ENCODE measurements around the gene GLCCI1. TPM values are rescaled to one million over a fixed set of nuclear protein-coding genes. Genes with fewer than 3 reads are reported as not detected.

Gene GLCCI1
- total RNA-seq, 2 donors from 2014 or later = 9.1 to 9.2 TPM

DNA sequence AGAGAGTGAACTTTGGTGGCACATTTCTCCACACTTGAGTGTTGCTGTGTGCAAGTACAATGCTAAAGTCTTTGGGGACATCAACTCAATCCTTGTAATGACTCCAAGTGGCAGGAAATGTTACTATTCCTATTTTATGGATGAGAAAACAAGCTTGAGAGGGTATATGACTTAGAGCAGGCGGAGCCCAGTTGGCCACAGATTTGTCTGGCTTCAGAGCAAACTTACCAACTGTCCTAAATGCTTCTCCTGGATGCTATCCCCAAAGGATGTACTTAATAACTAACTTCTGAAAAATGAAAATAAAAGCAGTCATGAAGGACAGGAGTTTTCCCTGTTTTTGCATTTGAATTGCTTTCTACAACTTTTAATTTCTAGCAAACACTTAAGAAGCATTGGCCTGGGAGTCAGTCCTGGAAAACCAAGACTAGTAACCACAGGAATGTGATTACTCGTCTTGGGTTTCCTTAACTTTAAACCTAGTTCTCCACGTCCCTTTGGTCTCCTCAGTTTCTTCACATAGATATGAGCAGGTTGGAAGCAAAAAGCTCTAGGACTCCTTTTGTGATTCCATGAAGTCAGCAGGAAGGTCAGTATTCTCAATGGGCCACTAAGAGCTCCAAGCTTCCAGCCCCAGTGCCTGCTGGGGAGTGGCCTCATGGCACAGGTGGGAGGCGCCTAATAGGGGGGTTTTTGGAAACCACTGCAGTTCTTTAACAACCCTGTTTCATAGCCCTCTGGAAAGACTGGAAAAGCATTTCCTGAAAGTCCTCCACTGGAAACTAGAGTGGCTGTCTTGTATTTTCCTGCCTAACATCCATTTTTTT is 140.8 kb downstream of the GLCCI1 start:
- H3K4me3 ChIP-seq = no peak overlapping the region
- WGBS = 63% methylated on average over 4 of the region's 4 CpGs
- TF ChIP-seq POLR2A (IDR thresholded peaks at IDR 0.05) (no peak), POLR2AphosphoS5 (IDR thresholded peaks at IDR 0.05) (no peak)
- TF ChIP-seq, protein P1, sequence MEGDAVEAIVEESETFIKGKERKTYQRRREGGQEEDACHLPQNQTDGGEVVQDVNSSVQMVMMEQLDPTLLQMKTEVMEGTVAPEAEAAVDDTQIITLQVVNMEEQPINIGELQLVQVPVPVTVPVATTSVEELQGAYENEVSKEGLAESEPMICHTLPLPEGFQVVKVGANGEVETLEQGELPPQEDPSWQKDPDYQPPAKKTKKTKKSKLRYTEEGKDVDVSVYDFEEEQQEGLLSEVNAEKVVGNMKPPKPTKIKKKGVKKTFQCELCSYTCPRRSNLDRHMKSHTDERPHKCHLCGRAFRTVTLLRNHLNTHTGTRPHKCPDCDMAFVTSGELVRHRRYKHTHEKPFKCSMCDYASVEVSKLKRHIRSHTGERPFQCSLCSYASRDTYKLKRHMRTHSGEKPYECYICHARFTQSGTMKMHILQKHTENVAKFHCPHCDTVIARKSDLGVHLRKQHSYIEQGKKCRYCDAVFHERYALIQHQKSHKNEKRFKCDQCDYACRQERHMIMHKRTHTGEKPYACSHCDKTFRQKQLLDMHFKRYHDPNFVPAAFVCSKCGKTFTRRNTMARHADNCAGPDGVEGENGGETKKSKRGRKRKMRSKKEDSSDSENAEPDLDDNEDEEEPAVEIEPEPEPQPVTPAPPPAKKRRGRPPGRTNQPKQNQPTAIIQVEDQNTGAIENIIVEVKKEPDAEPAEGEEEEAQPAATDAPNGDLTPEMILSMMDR (IDR thresholded peaks at IDR 0.05) = no peak
- H3K9me3 ChIP-seq = no peaks in the 10 kb centered on the region
- H3K36me3 ChIP-seq = no peaks in the 10 kb centered on the region
- H3K27ac ChIP-seq = no peak overlapping the region
- H3K27me3 ChIP-seq (replicated peaks; ENCODE audit: insufficient read depth) = no peaks in the 10 kb centered on the region
- DNase-seq (ENCODE audit: low spot score) = no peak
- no peaks in the 10 kb centered on the region for H3K4me1 ChIP-seq (replicated peaks)
- intact Hi-C loops (cut with DNase I) = no loop called here

DNA sequence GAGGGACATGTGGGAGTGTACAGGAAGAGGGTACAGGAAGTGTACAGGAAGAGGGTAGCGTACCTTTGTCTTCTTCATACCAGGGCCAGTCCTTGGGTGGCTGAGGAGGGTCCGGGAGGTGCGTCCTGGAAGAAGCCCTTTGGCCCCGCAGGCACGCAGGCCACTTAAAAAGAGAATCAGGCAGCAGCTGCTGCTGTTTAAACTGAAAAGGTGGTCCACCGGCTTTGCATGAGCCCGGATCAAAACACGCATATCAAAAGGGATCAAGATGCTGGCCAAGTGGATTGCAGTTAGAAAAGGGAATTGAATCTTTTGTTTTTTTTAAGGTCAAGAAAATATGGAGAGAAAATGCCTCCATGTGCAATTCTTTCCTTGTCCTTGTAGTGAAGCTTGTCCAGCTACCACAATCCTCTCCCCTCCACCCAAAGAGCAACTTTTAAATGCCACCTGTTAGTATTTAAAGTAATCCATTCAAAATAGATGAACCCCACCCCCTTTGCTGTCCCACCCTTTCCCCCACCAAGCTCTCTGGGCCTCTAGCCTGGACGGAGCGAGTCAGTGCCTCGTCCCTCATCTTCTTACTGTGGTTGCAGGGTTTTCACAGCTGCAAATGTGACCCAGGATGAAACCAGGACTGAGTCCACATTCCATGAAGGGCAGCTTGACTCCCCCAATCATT is 142.8 kb downstream of the GLCCI1 start:
- no peaks in the 10 kb centered on the region for H3K4me1 ChIP-seq (replicated peaks)
- TF ChIP-seq, protein P1 (IDR thresholded peaks at IDR 0.05) = no peak
- TF ChIP-seq POLR2AphosphoS5 (IDR thresholded peaks at IDR 0.05) = no peak
- TF ChIP-seq POLR2A (IDR thresholded peaks at IDR 0.05) = no peak
- 76% methylated on average over 11 of the region's 11 CpGs for WGBS

DNA sequence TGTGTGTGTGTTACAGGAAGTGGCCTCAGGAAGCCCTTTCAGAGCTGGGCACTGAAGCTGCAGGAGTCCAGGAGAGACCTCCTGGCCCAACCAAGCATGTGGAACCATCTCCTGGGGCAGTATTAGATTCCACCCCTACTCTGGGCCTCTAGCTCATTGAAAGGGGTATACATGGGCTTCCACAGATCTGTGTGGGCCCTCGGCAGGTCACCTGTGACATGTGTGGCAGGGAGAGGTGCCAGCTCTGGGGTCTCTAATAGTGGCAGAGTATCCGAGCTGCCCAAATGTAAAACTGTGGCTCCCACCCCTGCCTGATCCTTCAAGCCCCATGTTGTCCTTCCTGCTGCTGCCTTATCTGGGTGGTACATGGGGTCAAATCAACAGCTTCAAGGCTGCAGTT is 144.1 kb downstream of the GLCCI1 start:
- WGBS = 94% methylated on average over 2 of the region's 2 CpGs
- no peak for DNase-seq (ENCODE audit: low spot score)
- no peaks in the 10 kb centered on the region for H3K4me1 ChIP-seq (replicated peaks)
- no peak overlapping the region for H3K27ac ChIP-seq
- intact Hi-C loops (cut with DNase I) = no loop called here
- TF ChIP-seq POLR2AphosphoS5 (IDR thresholded peaks at IDR 0.05) = no peak
- TF ChIP-seq, protein P1 (IDR thresholded peaks at IDR 0.05) = no peak
- no peak for TF ChIP-seq POLR2A (IDR thresholded peaks at IDR 0.05)
- no peaks in the 10 kb centered on the region for H3K36me3 ChIP-seq
- no peaks in the 10 kb centered on the region for H3K27me3 ChIP-seq (replicated peaks; ENCODE audit: insufficient read depth)
- no peaks in the 10 kb centered on the region for H3K9me3 ChIP-seq
- H3K4me3 ChIP-seq = no peak overlapping the region

More for the DNA sequence above, 142.8 kb downstream of the GLCCI1 start:
- Histone ChIP-seq H3K27ac (no peak overlapping the region), H3K36me3 (no peaks in the 10 kb centered on the region), H3K27me3 (replicated peaks; ENCODE audit: insufficient read depth) (no peaks in the 10 kb centered on the region), H3K4me3 (no peak overlapping the region), H3K9me3 (no peaks in the 10 kb centered on the region)
- intact Hi-C loops (cut with DNase I) = no loop called here
- DNase-seq (ENCODE audit: low spot score) = no peak

DNA sequence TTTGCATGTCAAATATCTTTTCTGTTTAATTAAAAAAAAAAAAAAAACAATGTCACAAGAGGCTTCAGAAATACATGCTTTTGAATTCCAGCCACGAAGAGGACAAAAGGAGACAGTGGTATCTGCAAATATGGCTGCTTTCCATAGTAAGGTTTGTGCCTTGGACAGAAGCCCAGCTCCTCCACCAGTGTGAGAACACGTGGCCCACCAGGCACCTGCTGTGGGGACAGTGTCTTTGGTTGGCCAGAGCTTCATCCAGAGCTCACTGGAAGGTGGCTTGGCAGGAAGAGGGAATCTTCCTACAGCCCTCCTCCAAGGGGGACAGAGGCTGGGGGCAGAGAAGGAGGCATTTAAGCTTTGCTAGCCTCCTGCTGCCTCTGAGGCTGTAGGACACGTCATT is 144.6 kb downstream of the GLCCI1 start:
- 81% methylated on average over 3 of the region's 3 CpGs for WGBS
- DNase-seq (ENCODE audit: low spot score) = no peak
- intact Hi-C loops (cut with DNase I) = no loop called here
- H3K4me3 ChIP-seq = no peak overlapping the region
- no peaks in the 10 kb centered on the region for H3K27me3 ChIP-seq (replicated peaks; ENCODE audit: insufficient read depth)
- H3K4me1 ChIP-seq (replicated peaks) = no peaks in the 10 kb centered on the region
- TF ChIP-seq POLR2AphosphoS5 (IDR thresholded peaks at IDR 0.05) (no peak), POLR2A (IDR thresholded peaks at IDR 0.05) (no peak)
- TF ChIP-seq, protein P1 (IDR thresholded peaks at IDR 0.05) = no peak
- H3K27ac ChIP-seq = no peak overlapping the region
- no peaks in the 10 kb centered on the region for H3K9me3 ChIP-seq
- no peaks in the 10 kb centered on the region for H3K36me3 ChIP-seq
